NCI-H345 treated with DMSO at 0.1 percent for 48 hours (cell line): ENCODE results near the gene CEP104.
A peak's percentile ranks its signal among the peaks of the same experiment; 100 is the strongest.

Source experiments
- DNase-seq: peaks from one replicate; lab custom pipeline; 2025; ENCODE audit not compliant: unreplicated experiment; lab: John Stamatoyannopoulos, UW

CEP104 gene

GRCh38 chr1:3779912-3780416 is 77.0 kb downstream of the CEP104 start:
- no peak for DNase-seq

- no peak for DNase-seq
Measured at GRCh38 chr1:3779265-3779911, 77.6 kb downstream of the CEP104 start.

- DNase-seq: no peak
Measured at GRCh38 chr1:3778590-3779264, 78.3 kb downstream of the CEP104 start.

- no peak for DNase-seq
Measured at GRCh38 chr1:3777647-3778589, 79.1 kb downstream of the CEP104 start.

GRCh38 chr1:3777078-3777547 is 79.9 kb downstream of the CEP104 start:
- DNase-seq: no peak

DNA sequence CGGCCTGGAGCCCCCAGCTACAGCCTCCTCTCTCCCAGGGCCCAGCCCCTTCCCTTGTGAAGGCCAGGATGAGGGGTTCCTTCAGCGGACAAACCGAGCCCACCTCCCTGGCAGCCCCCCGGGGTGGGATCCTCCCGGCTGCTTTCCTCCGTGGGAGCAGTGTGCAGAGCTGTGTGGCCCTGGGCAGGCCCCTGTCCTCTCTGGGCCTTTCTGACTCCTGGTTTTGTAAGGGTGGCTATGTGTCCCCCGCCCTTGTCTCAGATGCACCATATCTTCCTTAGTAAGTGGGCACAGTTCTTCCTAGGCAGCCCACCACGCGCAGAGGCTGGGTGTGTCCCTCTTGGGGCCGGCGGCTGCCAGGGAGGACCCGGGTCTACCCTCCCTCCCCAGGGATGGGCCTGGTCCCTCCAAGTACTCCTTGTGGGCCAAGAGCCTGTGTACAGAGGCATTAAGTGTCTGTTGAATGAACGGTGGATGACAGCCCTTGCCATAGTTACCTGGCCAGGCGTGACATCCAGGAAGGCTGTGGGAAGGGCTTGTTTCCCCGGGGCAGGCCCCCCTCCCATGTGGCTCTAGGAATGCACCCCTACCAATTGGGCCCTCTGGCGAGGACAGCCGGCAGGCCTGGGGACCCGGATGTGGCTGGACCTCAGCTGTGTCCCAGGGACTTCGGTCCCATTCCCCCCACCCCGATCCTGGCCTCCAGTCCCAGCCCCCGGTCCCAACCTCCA is 80.6 kb downstream of the CEP104 start:
- DNase-seq: peak; percentile 23

DNA sequence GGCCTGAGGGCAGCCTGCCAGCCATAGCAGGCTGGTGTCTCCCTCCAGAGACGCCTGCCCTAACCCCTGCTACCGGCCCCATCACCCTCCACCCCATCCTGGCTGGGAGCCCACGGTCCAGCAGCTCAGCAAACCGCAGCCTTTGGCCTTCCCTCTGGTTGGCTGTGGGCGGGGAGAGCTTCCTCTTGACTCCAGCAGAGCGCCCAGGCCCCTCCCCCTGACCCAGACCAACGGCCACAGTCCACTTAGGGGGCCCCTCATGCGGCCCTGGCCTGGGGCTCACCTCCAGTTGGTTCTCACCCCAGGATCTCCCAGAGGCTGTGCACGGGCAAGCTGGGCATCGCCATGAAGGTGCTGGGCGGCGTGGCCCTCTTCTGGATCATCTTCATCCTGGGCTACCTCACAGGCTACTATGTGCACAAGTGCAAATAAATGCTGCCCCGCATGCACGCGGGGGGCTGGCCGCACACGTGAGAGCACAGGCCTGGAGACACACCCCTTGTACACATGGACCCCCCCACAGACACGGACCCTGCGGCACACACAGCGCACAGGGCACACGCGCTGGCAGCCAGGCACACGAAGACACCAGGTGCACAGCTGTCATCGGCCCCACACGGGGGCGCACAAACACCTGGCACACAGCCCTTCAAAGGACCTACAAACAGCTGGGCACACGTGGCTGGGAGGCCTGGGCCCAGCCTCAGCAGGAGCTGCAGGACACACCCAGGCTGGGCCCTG is 81.4 kb downstream of the CEP104 start:
- peak; percentile 69 for DNase-seq

- no peak for DNase-seq
Measured at GRCh38 chr1:3774946-3775489, 82.0 kb downstream of the CEP104 start.

DNA sequence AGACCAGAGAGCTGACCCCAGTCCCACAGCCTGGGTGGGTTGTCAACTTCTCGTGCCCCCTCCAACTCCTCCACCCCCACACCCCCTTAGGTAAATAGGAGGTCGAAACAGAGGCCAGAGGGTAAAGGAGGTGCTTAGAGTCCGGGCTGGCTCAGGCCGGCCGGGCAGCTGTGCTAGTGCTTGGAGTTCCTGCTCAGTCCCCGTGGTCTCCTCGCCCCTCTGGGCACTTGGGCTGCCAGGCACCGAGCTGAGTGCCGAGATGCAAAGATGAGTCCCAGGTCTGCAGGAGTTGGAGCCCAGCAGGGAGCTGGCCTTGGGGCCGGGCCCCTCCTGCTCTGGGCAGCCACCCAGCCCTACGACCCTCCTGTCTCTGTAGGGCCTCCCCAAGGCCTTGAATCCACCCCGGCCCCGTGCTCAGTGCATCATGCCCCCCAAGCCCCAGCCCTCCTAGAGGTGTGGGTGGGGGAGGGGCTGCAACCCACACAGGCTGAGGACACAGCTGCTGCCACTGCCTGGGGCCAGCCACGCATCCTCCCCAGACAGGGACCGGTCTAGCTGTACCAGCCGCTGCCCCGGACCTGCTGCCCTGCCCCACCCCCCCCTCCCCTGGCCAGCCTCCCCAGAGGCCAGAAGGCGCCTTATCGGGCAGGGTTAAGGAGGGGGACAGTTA is 82.6 kb downstream of the CEP104 start:
- no peak for DNase-seq

DNA sequence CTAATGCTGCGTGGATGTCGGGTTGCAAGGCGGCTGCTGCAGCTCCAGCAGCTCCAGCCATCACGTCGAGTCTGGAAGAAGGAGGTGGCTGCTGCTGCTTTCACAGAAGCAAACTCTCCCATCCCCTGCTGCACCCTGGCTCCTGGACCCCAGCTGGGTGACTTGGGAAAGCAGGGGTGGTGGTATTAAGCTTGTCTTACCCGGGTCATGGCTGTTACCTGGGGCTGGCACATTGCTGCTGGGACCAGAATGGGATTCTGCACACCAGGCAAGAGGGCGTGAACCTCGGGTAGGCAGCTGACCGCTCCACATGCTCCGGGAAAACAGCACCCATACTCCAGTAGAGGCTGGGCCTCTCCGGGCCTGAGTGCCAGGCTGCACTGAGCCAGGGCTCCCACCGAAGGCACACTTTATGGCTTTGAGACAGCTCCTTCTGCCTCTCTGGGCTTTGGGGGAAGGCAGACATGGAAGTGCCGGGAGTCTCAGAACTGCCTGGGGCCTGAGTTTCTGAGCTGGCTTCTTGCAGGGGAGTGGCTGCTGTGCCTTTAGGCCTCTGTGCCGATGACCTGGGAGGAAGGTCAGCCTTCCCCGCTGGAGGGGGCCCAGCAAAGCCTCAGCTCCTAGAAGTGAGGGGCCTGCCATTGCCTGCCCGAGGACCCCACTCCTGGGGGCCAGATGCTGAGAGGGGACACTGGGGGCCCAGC is 83.3 kb downstream of the CEP104 start:
- no peak for DNase-seq

GRCh38 chr1:3772715-3773571 is 84.1 kb downstream of the CEP104 start, which contains the start of gene SMIM1:
Gene SMIM1, plus strand, starts transcription at chr1:3772749. Its CDS starts 2,625 bp downstream, at chr1:3775374.
- DNase-seq: no peak

- DNase-seq: peak; percentile 57
Measured at GRCh38 chr1:3772027-3772714, 84.8 kb downstream of the CEP104 start.

- DNase-seq: no peak
Measured at GRCh38 chr1:3771108-3772026, 85.6 kb downstream of the CEP104 start.

GRCh38 chr1:3770047-3770765 is 86.8 kb downstream of the CEP104 start:
- no peak for DNase-seq

DNA sequence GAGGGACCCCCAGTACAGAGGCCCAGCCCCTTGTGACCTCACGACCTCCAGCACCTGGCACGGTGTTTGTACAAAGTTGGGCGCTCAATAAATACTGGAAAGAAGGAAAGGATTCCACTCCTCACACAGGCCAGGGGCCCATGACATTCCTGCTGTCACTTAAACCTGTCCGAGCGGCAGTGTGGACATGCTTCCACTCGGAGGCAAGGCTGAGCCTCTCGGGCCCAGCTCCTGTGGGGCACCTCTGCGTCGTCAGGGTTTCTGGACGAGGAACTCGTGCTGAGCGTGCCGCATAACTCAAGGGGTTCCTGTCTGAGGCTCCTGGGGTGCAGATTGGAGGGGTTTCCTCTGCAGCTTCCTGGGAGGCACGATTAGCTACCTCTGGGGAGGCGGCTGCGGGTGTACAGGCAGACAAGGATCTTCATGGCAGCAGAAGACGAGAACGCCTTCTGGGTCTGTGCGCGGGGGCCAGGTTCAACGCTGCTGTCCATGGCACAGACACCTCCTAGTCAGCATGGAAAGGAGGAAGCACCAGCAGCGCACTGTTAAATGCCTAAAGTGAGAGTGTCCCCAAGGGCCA is 88.1 kb downstream of the CEP104 start:
- no peak for DNase-seq
